Astrocyte of the cerebellum (primary cell): ENCODE data around the gene TENM4.

Source experiments
- DNase-seq: peaks from one replicate; pipeline ENCODE4 v3.0.0-alpha.2; 2011; ENCODE audit warnings: low read depth
- H3K4me3 ChIP-seq: 2 replicates; pipeline ENCODE4 v1.5.1; 2011; ENCODE audit warnings: mild to moderate bottlenecking, low read depth, low read length, moderate library complexity
- CTCF ChIP-seq: IDR thresholded peaks from 2 replicates; pipeline ENCODE4 v1.5.1; 2012; ENCODE audit warnings: low read length, low read depth, moderate library complexity, mild to moderate bottlenecking; ENCODE audit errors: missing control alignments
- in situ Hi-C: cut with HindIII; loops from 2 replicates; pipeline ENCODE4 v1.10.0; 2017; ENCODE audit warnings: low sequenced_read_pairs

The TENM4 gene

GRCh38 chr11:79117488-79117887, 323.3 kb downstream of the TENM4 start:
- in situ Hi-C loops: no loop called here
- no peak for DNase-seq
- H3K4me3 ChIP-seq: no peak overlapping the region
- TF ChIP-seq CTCF: no peak

GRCh38 chr11:79116600-79116999, 324.2 kb downstream of the TENM4 start:
- DNase-seq: no peak
- in situ Hi-C loops: no loop called here
- TF ChIP-seq CTCF: no peak
- H3K4me3 ChIP-seq: no peak overlapping the region

- in situ Hi-C loops: no loop called here
- DNase-seq: no peak
- TF ChIP-seq CTCF: no peak
- no peak overlapping the region for H3K4me3 ChIP-seq
Measured at GRCh38 chr11:79113054-79113690, 327.7 kb downstream of the TENM4 start.

GRCh38 chr11:79110796-79111195, 330.0 kb downstream of the TENM4 start:
- no peak overlapping the region for H3K4me3 ChIP-seq
- in situ Hi-C loops: no loop called here
- no peak for TF ChIP-seq CTCF
- no peak for DNase-seq

DNA sequence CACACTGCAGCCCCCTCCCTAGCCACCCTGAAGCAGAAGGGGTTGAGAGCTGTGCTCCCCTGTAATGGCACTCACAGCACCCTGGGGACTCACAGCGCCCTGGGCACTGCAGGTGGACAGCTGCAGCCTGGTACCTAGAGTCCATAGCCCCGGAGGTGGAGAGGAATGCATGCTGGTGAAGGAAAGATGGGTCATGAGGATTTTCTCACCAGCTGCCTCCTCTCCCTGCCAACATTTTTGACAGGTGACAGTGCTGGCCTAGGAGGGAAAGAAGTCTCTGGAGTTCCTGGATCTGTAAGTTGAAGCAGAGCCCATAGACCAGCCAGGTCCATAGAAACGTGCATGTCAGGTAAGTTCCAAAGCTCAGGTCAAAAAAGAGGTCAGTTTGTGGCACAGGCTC, 330.5 kb downstream of the TENM4 start:
- in situ Hi-C loops: no loop called here
- H3K4me3 ChIP-seq: no peak overlapping the region
- DNase-seq: no peak
- TF ChIP-seq CTCF: no peak

DNA sequence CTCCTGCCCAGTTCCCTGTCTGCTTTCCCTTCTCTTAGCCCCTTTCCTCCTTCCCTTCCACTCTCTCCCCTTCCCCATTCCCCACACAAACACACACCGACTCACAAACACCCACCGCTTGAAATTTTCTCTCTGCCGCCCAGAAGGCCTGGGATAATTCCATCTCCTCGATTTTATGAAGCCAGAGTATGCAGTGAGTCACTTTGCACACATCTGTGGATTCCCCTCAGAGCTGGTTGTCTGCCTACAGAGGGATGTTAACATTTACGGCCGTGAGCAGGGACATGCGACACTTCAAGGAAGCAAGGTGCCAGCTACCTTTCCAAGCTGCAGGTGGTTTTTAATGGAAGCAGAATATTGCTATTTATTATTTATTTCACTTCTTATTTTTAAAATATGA, 332.0 kb downstream of the TENM4 start:
- in situ Hi-C loops: no loop called here
- TF ChIP-seq CTCF: no peak
- no peak for DNase-seq
- H3K4me3 ChIP-seq: no peak overlapping the region
